DMS153 treated with DMSO at 0.1 percent for 48 hours (cell line): ENCODE measurements around the gene CHSY1.
"Not testable (repeated sequence)": the region's sequence is repeated elsewhere in the genome, so short reads cannot be mapped to it uniquely, and the experiment has no call there.

Source experiments
- DNase-seq: peaks from one replicate; lab custom pipeline; 2025; ENCODE audit not compliant: unreplicated experiment; lab: John Stamatoyannopoulos, UW

The CHSY1 gene

DNA sequence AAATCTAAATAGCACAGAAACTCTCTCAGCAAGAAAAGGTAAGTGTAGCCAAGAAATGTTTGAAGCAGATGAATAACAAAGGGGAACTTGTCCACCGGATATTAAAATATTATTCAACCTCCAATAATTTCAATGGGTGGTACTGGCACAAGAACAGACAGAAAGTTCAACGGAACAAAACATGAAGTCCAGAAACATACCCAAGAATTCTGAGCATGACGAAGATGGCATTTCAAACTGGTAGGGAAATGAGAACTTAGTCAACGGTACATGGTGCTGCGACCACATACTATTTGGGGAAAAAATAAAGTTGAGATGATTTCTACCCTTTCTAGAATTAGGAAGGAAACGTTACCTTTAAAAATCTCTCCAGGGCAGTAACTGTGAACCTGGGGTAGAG, 5.5 kb downstream of the CHSY1 start:
- no peak for DNase-seq

DNA sequence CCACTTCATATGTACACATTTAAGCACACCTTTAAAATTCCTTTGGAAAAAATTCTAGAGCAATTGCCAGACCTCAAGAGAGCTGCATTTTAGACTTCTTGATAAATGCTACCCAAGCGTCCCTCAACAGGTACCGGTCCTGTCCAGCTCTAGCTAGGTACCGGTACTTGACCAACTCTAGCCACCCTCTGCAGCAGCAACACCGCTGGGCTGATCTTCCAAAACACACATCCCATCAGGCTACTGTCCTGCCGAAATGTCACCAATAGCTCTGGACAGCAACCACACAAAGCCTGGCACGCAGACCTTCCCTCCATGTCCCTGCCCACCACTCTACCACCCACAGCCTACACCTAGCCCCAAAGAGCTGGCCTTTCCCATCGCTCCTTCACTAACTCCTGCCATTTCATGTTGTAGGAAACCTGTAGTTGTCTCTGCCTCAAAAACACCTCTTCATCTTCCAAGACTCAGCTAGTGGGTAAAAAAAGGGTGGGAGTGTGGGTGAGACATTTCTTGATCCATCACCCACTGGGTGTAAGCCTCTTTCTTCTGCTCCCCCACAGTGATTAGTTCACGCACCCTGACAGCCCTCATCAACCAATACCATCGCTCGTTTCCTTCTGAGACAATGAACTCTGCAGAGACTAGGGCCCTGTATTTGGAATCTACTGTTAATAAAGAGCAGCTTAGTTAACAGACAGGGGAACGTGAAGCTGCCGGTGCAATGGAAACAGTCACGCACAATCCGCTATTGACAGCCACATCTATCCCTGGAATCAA, 6.8 kb downstream of the CHSY1 start:
- DNase-seq, result no peak

DNA sequence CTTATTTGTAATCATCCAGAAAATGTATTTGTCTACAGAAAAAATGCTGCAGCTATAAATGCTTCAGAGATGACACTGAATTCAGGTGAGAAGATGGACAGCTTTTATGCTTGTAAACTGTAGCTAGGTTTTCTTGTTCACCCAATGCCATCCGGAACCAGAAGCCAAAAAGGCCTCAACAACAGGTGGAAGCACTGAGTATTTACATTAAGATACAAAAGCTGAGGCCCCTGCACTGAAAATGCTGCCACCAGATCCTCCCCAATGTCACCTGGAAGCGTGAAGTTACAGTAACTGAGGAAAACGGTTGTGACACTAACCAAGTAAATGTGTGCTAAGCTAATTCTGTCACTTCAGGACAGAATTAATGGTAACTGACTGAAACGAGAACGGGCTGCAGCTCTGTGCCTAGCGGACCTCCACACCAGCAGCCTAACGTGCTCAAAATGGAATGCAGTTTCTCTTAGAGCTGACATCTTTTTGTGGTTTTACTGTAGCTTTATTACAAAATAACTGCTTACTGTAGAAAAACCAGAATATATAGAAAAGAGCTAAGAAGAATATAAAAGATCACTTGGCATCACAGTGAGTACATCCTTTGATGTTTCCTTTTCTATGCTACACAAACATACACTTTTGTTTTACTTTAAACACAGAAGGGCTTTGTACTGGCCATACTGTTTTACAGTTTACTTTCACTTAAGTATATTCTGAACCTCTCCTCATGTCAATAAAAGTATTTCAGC, 7.6 kb downstream of the CHSY1 start:
- DNase-seq, result no peak

DNA sequence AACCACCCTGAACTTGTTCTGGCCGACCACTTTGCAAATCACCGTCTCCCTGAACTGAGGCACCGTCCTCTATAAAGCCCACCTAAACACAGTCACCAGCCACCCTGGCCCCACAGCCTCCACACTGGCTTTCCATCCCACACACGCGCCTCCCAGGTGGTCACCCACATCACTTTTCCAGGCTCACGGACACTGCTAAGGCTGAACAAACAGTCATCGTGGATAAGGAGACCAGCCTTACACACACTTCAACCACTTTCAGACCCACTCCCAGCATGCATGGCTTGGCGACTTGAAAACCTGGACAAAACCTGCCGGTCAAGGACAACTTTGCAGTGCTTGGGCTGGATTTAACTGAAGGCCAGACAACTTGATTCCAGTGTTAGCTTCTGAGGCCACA, 8.4 kb downstream of the CHSY1 start:
- DNase-seq, result no peak

DNA sequence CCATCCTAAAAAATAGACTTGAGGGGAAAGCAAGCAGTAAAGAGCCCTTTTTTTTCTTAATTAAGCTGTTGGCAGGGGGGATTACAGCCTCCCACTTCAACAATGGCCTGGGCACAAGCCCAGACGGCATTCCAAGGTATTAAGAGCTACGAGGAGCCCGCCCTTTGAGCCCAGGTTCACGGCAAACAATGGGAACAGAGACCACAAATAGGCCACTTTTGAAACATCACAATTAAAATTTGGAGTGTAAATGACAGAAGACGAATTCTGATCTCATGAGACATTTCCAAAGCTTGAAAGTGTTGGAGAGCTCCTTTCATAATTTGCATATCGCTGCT, 8.9 kb downstream of the CHSY1 start:
- no peak for DNase-seq

DNA sequence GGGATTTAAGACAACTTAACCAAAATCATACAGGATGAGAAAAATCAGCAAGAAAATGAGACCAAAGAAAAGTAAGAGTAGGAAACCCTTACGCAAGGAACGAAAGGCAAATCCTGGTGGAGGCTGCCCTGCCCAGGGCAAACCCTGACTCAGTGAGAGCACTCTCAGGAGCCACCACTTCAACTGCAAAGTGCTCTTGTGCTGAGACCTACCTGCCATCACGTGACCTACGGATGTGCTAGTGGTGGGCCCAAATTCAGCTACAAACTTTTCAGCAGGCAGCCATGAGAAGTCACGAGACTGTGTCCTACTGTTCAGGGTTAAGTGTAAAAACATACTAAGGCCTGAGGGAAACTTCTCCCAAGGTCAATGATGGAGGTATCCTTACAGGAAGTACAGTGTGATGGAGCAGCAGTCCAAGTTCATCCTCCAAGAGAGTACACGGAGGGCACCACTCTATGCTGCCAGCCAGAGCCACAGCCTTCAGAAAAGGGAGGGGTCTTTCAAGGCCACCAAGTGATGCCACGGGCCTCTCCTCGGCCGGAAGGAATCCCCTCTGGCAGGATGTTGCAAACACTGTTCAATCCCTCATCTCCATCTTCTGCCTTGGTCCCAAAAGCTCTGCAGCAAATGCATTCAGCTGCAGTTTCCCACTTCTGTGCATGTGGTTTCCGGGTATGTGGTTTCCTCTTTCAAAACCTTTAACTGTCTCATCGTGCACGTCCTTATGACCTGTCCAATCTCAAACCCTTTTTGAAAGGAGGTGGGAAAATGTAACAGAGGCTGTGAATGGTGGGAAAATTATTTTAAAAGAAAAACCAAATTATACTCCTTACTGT, 9.5 kb downstream of the CHSY1 start:
- DNase-seq, result no peak

DNA sequence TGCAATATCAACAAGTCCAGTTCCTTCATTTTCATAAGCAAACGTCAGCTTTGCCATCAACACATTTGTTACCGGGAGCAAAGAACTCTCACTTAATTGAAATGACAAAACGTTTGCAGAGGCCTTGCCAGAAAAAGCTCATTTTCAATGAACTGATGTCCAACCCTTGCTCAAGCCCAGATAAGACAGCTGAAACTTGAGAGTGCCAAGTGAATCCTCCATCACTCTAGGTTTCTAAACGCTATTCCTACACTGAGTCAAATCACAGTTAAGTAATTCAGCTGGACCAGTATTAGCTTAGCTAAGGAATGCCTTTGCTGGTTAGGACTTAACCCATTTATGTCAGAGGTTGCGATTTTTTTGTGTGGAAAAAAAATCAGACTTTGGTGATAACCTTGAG, 11.5 kb downstream of the CHSY1 start:
- DNase-seq, result no peak

DNA sequence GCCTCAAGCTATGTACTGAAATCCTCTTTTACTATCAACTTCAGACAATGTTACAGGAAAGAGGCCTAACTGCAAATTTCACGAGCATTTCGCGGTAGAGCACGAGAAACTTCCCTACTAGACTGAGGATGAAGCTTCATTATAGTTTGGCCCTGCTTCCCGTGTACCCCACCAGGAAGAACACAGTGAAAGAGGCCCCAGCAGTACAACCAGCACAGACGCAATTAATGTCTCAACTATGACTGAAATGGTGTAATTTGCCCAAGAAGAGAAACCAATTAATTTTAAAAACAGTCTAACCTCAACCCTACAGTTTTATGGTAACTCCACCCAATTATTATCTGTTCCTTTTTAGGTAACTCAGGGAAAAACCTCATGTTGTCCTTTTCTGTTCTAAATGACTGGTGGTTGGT, 12.1 kb downstream of the CHSY1 start:
- no peak for DNase-seq

DNA sequence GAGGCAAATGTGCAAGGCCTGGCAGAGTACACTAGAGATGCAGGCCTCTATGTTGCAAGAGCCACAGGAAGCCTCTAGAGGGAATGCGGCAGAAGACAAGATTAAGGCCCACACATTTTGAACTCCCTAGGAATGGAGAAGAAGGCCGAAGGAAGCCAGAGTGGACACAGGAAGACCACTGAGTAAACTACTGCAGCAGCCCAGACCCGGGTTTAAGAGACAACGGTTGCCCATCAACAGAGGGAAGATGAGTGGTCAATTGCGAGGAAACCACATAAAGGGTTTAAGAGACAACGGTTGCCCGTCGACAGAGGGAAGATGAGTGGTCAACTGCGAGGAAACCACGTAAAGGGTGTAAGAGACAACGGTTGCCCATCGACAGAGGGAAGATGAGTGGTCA, 14.6 kb downstream of the CHSY1 start:
- no peak for DNase-seq

DNA sequence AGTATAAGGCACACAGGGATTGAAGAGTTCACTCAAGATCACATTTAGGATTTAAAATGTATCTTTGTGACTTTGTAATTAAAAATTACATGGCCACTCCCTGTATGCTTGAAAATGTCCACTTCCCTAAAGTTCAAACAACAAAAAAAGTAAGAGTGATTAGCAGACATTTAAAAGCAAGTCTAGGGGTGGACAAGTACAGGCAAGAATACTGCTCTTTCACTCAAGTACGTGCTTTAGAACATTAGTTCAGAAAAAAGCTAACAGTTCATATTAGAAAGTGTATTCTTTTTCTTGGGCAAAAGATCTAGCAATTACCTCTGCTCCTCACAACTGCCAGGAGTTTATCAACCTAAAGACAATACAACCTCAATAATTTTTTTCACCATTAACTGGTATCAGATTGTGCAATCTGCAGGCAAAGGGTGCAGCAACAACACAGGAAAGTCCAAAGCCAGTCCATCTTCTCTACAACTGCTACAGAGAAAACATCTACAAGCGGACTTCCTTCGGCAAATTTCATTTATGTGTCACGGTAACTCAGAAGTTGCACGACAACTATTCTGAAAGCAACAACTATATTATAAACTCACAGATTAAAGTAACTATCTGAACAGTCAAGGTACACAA, 18.1 kb downstream of the CHSY1 start:
- DNase-seq, result no peak

DNA sequence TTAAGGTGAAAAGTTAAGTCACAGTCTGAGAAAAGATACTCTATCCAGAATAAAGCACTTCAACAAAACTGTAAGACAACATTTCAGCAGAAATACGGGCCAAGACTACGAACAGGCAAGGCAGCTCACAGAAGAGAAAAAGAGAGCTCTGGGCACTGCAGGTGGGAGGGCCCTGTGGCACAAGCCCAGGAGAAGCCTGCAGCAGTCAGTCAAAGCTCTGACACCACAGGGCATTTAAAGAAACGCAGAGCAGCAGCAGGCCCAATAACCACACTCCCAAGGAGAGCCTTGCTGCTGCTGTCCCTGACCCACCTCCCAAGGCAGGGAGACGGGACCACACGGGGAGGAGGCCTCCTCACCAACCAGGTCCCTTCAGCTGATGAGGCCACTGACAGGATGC, 19.2 kb downstream of the CHSY1 start:
- no peak for DNase-seq

DNA sequence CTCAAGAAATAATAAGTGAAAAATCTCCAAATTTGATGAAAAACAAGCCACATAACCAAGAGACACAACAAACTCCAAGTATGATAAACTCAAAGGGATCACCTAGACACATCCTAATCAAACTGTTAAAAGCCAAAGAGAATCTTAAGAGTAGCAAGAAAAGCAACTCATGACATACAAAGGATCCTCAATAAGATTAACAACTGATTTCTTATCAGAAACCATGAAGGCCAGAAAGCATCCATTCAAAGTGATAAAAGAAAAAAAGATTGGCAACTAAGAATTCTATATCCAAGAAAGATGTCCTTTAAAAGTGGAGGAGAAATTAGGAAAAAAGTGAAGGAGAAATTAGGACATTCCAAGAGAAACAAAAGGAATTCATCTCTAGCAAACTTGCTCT, 23.5 kb downstream of the CHSY1 start:
- no peak for DNase-seq

DNA sequence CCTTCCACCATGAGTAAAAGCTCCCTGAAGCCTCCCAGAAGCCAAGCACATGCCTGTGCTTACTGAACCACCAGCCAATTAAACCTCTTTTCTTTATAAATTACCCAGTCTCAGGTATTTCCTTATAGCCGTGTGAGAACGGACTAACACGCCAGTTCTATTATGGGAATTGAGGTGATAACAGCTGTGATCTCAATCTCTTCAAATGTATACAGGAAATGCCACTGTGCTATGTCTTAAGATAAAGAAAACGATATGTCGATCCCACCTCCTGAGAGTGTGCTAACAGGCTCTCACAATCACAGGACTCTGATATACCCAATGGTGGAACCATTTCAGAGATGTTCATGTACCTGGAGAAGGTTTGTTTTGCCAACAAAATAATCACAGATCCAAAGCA, 26.2 kb downstream of the CHSY1 start:
- DNase-seq, result no peak

DNA sequence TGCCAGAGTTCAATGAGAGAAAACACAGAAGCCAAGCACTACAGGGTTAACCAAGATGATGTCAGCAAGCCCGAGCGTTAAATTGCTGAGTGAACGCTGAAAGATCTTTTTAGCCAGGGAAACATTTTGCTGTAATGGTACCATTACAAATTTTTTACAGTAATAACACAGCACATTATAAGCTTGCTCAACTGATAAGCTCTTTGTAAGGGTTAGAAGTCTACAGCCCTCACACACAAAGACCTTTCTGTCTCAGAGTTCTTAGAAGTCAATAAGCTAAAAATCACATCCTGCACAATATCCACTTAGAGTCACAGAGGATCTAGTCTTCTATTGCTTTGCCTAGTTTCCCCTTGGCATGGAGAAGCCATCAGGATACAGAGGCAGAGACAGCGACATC, 29.9 kb downstream of the CHSY1 start:
- DNase-seq, result no peak

DNA sequence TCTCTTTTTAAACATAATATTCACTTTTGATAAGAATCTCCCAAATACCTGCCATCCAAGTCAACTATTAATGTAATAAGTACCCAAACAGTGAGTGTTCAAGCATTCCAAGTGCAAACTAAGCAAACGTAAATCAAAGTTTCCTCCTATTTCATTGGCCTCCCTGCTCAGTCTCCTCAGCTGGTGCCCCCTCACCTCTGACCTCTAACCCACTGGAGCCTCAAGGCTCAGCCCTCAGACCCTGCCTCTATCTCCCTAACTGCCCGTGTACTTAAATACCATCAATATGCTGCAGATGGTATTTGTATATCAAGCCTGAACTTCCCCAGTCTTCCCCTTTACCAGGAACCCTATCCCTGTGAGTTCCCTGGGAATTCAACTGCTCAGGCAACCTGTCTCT, 31.8 kb downstream of the CHSY1 start:
- no peak for DNase-seq

DNA sequence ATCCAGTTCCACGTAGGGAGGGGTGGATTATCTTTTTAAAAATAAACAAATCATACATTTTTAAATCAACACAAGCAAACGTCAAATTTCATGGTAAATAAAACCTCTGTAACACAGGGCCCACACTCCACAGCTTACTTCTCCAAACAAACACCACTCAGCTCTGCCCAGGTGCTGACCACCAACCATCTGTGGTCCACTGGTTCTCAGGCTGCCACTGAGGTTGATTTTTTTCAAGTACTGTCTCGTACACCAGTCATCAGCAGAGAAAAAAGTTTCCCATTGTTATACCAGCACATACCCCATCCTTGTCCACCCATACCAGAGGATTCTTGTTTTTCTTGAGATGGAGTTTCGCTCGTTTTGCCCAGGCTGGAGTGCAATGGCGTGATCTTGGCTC, 32.4 kb downstream of the CHSY1 start:
- no peak for DNase-seq

DNA sequence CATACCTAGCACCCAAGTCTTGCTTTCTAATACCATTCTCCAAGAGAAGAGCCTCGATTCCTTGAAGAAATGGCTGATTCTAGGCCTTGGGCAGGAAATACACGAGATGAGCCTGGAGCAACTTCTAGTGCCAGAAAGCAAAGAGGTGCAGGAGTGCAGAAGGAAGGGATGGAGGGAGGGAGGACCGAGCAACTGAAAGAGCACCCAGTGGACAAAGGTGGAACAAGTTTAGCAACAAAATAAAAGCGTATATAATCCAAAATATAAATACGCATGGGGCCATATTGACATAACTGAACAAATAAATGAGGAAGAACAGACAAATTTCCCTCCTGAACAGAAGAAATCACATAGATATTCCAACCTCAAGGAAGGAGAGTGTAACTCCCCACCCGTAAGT, 34.4 kb downstream of the CHSY1 start:
- no peak for DNase-seq

DNA sequence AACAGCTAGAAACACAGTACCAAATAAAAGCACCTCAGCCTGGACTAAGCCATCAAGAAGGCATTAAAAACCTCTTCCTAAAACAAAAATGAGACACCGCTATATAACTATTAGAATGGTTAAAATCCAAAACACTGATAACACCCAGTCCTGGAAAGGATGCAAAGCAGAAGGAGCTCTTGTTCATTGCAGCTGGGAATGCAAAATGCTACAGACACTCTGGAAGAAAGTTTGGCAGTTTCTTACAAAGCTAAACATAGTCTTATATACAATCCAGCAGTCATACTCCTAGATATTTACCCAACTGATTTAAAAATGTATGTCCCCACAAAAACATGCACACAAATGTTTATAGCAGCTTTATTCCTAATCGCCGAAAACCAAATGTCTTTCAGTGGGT, 35.7 kb downstream of the CHSY1 start:
- DNase-seq, result no peak

DNA sequence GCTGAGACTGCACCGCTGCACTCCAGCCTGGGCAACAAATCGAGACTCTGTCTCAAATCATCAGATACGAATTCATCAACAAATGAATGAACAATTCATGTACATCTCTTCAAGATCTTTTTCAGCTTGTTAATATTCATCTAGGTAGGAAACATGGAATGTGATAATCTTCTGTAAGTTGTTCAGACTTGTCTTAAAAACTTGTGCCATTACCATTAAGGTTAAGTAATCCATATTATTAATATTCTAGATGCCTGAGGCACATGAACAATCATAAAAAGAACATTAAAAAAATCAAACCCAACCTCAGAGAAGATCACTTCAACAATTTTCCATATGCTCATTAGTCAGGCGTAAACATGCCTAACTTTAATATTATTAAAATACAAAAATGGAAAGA, 36.2 kb downstream of the CHSY1 start:
- no peak for DNase-seq

DNA sequence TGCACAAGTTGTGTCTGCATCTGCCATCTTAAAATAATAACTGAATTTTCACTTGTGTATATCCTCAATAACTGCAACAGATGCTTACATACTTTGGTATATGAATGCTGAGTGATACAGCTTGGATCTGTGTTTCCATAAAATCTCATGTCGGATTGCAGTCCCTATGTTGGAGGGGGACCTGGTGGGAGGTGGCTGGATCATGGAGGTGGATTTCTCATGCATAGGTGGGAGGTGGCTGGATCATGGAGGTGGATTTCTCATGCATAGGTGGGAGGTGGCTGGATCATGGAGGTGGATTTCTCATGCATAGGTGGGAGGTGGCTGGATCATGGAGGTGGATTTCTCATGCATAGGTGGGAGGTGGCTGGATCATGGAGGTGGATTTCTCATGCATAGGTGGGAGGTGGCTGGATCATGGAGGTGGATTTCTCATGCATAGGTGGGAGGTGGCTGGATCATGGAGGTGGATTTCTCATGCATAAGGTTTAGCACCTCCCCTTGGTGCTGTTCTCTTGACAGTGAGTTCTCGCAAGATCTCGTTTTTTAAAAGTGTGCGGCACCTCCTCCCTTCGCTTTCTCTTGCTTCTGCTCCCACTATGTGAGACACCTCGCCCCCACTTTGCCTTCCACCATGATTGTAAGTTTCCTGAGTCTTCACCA, 37.3 kb downstream of the CHSY1 start:
- DNase-seq, result not testable (repeated sequence)

DNA sequence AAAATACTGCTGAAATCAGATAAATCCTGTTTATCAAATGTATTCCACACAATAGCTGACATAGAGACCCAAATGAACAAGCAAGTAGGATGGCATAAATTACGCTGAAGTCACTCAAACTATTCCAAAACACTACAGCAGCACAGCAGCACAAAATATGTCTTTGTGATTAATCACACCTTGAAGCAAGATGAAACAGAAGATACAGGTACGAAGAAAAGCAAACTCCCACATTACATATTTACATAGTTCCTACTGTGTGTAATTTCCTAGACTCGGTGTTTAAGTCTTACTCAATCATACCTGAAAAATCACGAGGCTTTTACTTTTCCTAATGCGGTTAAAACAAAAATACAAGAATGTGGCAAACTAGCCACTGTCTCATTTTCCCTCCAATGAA, 38.3 kb downstream of the CHSY1 start:
- DNase-seq, result no peak
